HG03342 (cell line): Measurements from ENCODE around the gene OVOL2.
"Not testable (repeated sequence)": the region's sequence is repeated elsewhere in the genome, so short reads cannot be mapped to it uniquely, and the experiment has no call there.

Experiments
- ATAC-seq: cut with Tn5 transposase; IDR thresholded peaks from one replicate; pipeline ENCODE4 v1.9.1; 2021; ENCODE audit warnings: mild to moderate bottlenecking, moderate library complexity; ENCODE audit not compliant: unreplicated experiment

Gene OVOL2

GRCh38 chr20:18058661-18059467, 1.1 kb upstream of the OVOL2 start:
- no peak for ATAC-seq

- no peak for ATAC-seq
Observed at GRCh38 chr20:18057994-18058349, 256 bp upstream of the OVOL2 start.

GRCh38 chr20:18056174-18057100, 1.3 kb downstream of the OVOL2 start:
- ATAC-seq, result no peak

- ATAC-seq, result no peak
Observed at GRCh38 chr20:18055261-18055660, 2.5 kb downstream of the OVOL2 start.

- ATAC-seq, result no peak
Observed at GRCh38 chr20:18052856-18053255, 4.9 kb downstream of the OVOL2 start.

- no peak for ATAC-seq
Observed at GRCh38 chr20:18050628-18051027, 7.1 kb downstream of the OVOL2 start.

DNA sequence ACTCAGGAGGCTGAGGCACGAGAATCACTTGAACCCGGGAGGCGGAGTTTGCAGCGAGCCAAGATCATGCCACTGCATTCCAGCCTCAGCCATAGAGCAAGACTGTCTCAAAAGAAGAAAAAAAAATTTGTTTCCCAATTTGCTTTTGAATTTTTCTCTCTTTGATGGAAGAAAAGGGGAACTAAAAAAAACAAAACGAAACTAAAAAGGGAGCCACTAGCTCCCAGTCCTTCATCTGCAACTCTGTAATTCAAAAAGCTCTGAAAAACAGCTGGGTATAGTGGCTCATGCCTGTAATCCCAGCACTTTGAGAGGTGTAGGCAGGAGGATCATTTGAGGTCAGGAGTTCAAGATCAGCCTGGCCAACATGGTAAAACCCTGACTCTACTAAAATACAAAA, 9.5 kb downstream of the OVOL2 start:
- ATAC-seq, result no peak

GRCh38 chr20:18046535-18046934, 11.2 kb downstream of the OVOL2 start:
- no peak for ATAC-seq

GRCh38 chr20:18042229-18042628, 15.5 kb downstream of the OVOL2 start:
- ATAC-seq, result no peak

DNA sequence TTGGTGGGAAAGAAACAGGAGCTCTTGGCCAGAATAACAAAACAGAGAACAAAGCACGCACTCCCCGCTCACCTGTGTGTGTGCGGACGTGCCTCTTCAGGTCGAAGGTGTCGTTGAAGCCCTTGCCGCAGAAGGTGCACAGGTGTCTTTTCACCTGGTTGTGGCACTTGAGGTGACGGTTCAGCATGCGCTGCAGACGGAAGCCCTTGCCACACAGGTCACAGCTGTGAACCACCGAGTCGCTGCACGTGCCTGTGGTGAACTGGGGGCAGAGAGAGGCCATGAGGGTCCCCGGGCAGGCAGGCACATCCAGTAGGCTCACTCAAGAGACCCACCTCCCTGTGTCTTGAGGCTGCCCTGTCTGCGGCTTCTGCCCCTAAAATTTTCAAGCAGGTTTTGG, 16.3 kb downstream of the OVOL2 start:
- ATAC-seq, result no peak

- no peak for ATAC-seq
Observed at GRCh38 chr20:18039063-18039462, 18.7 kb downstream of the OVOL2 start.

DNA sequence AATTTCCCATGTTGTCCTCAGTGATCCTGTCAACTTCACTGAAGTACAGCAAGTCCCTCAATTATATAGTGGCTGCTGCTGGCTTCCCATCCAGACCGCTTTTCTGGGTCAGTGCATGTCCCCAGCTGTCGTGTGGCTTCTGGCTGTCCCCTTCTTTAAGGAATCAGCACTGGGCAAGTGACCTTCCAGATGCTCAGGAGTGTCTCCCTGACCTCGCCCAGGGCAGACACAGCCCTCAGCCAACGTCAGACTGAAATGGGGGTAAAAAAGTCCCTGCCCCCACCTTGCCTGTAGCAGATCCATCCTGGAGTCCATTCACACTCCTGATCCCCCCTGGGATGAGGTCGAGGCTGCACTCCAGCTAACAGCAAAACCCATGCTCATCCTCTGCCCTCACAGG, 23.7 kb downstream of the OVOL2 start:
- ATAC-seq, result no peak

GRCh38 chr20:18032977-18033892, 24.5 kb downstream of the OVOL2 start:
- ATAC-seq, result no peak

DNA sequence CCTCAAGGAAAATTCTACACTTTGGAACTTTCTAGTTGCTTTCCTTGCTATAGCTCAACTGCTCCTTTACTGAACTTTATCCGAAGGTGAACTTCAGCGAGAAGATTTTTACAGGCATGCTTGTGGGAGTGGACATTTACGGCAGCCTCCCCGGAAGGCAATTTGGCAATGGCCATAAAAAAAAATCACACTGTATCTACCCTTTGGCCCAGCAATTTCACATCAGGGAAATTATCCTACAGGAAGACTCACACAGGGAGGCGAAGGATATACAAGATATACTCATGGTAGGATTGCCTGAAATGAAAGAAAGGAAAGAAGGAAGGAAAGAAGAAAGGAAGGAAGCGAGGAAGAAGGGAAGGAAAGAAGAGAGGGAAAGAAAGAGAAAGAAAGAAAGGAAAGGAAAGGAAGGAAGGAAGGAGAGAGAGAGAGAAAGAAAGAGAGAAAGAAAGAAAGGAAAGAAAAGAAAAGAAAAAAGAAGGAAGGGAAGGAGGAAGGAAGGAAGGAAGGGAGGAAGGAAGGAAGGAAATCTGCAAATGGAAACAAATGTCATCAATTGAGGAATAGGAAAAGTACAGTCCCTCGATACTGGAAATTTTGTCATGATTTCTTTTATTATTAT, 25.7 kb downstream of the OVOL2 start:
- no peak for ATAC-seq

DNA sequence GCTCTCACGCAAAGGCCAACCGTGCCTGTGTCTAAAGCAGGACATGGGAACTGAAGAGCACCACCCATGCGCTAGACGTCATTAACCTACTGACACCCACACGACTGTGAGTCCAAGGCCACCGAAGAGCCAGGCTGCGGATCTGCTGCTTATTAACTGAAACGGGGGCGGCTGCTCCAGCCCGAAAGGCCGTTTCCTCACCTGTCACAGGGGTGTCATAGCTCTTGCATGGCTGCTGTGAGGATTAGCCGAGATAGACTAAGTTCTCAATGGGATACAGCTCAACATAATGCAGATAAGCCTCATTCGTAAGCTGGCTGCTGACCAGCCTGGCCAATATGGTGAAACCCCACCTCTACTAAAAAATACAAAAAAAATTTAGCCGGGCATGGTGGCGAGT, 26.7 kb downstream of the OVOL2 start:
- ATAC-seq, result no peak

DNA sequence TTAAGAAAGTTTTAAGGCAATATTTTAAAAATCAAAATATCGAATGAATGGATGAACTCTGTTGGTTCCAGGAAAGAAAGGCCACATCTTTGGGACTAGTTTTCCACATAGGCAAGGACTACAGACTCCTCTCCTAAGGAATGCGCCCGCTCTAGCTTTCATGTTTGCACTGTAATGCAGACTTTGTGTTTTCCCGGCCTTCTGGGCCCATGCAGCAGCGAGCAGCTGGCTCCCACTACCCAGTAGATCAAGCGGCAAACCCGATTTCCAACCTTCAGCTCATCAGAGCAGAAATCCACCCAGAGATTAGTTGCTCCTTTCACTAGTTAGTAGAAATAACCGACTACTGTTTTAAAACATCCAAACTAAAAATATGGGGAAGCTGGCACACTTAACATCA, 27.7 kb downstream of the OVOL2 start:
- no peak for ATAC-seq

DNA sequence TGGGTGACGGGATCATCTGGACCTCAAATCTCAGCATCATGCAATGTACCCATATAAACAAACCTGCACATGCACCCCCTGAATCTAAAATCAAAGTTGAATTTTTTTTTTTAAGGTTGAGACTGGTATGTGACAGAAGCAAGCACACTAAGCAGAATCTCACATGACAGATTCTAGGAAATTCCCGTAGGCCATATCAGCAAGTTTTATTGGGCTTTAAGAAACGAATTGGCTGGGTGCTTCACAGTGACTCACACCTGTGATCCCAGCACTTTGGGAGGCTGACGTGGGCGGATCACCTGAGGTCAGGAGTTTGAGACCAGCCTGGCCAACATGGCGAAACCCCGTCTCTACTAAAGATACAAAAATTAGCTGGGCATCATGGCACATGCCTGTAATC, 30.7 kb downstream of the OVOL2 start:
- not testable (repeated sequence) for ATAC-seq

DNA sequence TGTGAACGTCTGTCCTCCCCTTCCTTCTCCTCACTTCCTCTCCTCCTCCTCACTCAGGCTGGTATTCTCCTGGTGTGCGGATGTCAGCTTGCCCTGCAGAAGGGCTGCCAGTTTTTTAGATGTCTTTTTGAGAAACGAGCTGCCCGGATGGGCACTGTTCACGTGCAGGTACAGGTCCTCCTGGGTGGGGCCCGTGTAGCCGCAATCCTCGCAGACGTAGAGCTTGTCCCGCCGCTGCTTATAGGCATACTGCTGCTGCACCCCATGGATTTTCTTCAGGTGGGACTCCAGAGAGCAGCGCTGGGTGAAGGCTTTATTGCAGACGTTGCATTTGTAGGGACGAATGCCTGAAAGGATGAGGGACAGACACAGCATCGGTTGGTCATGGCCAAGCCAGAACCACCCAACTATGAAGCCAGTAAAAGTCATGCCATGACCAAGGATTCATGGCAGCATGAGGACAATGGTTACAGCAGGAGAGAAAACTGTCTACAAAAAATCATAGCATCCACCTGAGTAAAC, 33.0 kb downstream of the OVOL2 start:
- ATAC-seq, result no peak

DNA sequence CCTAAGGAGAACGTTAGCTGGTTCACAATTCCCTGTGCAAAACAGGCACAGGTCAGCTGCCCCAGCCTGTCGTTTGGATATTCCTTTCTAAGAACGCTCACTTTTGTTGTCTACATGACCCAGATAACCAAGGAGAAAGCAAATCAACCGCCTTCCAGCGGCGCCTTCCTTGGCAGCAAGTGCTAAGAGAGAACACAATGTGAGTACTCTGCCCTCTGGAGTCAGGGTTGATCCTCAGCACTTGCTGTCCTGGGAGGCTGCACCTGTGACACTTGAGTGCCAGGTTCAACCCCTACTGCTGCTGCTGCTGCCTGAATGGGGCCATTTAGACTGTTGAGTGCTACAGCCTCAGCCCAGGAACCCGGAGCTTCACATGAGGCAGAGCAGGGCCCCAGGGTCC, 36.8 kb downstream of the OVOL2 start:
- no peak for ATAC-seq

DNA sequence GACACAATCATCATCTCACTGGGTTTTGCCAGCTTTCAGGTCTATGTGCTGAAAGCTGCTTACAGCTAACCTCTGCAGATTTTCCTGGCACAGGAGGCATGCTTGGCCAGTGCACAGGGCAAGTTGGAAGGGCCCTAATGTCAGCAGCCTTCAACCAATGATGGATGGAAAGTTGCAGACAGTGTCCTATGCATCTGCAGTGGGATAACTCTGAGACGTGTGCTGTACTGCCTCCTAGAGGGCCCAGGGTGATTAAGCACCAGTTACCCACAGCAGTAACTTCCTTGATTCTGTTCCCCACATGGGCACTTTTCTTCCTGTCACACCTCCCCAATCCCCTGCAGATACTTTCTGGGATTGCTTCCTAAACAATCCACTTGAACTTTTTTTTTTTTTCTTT, 38.6 kb downstream of the OVOL2 start:
- no peak for ATAC-seq
